ENCODE data around the gene HIPK2. TPM values are rescaled to one million over a fixed set of nuclear protein-coding genes. Genes with fewer than 3 reads are reported as not detected.

The HIPK2 gene
- total RNA-seq, 2 donors from 2014 or later = 49.4 to 68.5 TPM

- H3K4me3 ChIP-seq = no peak overlapping the region
- no peak overlapping the region for H3K27ac ChIP-seq
- no peak for ATAC-seq (ENCODE audit: insufficient number of reproducible peaks, low FRiP score, low read depth)
- no peaks in the 10 kb centered on the region for H3K4me1 ChIP-seq (ENCODE audit: control insufficient read depth in 1 of 2, low read depth in 2 of 2)
- TF ChIP-seq CTCF (IDR thresholded peaks at IDR 0.05) = no peak
- no peaks in the 10 kb centered on the region for H3K9me3 ChIP-seq
- DNase-seq (ENCODE audit: low spot score) = no peak
- peaks cover 4% of the 10 kb centered on the region for H3K27me3 ChIP-seq (replicated peaks; ENCODE audit: insufficient read depth)
- no peaks in the 10 kb centered on the region for H3K36me3 ChIP-seq
Observed at GRCh38 chr7:139525239-139525638, 252.6 kb downstream of the HIPK2 start.

GRCh38 chr7:139523968-139524815, 253.6 kb downstream of the HIPK2 start:
- H3K27ac ChIP-seq = no peak overlapping the region
- no peaks in the 10 kb centered on the region for H3K36me3 ChIP-seq
- no peaks in the 10 kb centered on the region for H3K27me3 ChIP-seq (replicated peaks; ENCODE audit: insufficient read depth)
- no peak for DNase-seq (ENCODE audit: low spot score)
- no peaks in the 10 kb centered on the region for H3K9me3 ChIP-seq
- no peak for ATAC-seq (ENCODE audit: insufficient number of reproducible peaks, low FRiP score, low read depth)
- no peak for TF ChIP-seq CTCF (IDR thresholded peaks at IDR 0.05)
- no peaks in the 10 kb centered on the region for H3K4me1 ChIP-seq (ENCODE audit: control insufficient read depth in 1 of 2, low read depth in 2 of 2)
- no peak overlapping the region for H3K4me3 ChIP-seq

GRCh38 chr7:139523199-139523941, 254.4 kb downstream of the HIPK2 start, which contains the start of gene CLEC2L:
Gene CLEC2L, plus strand, starts transcription at chr7:139523685. Its CDS starts 243 bp downstream, at chr7:139523928.
- Histone ChIP-seq H3K4me1 (ENCODE audit: control insufficient read depth in 1 of 2, low read depth in 2 of 2) (no peaks in the 10 kb centered on the region), H3K27me3 (replicated peaks; ENCODE audit: insufficient read depth) (no peaks in the 10 kb centered on the region), H3K9me3 (no peaks in the 10 kb centered on the region), H3K36me3 (no peaks in the 10 kb centered on the region), H3K4me3 (no peak within 1 kb of the TSS), H3K27ac (no peak within 1 kb of the TSS)
- DNase-seq (ENCODE audit: low spot score) (no peak), ATAC-seq (ENCODE audit: insufficient number of reproducible peaks, low FRiP score, low read depth) (no peak)
- no peak for TF ChIP-seq CTCF (IDR thresholded peaks at IDR 0.05)

- ATAC-seq (ENCODE audit: insufficient number of reproducible peaks, low FRiP score, low read depth) = no peak
- Histone ChIP-seq H3K4me3 (no peak overlapping the region), H3K27ac (no peak overlapping the region), H3K9me3 (no peaks in the 10 kb centered on the region), H3K36me3 (no peaks in the 10 kb centered on the region), H3K27me3 (replicated peaks; ENCODE audit: insufficient read depth) (no peaks in the 10 kb centered on the region), H3K4me1 (ENCODE audit: control insufficient read depth in 1 of 2, low read depth in 2 of 2) (no peaks in the 10 kb centered on the region)
- no peak for TF ChIP-seq CTCF (IDR thresholded peaks at IDR 0.05)
- no peak for DNase-seq (ENCODE audit: low spot score)
Observed at GRCh38 chr7:139522830-139523198, 255.0 kb downstream of the HIPK2 start.

GRCh38 chr7:139521439-139521838, 256.4 kb downstream of the HIPK2 start:
- TF ChIP-seq CTCF (IDR thresholded peaks at IDR 0.05) = no peak
- H3K4me1 ChIP-seq (ENCODE audit: control insufficient read depth in 1 of 2, low read depth in 2 of 2) = no peaks in the 10 kb centered on the region
- ATAC-seq (ENCODE audit: insufficient number of reproducible peaks, low FRiP score, low read depth) = no peak
- H3K4me3 ChIP-seq = no peak overlapping the region
- DNase-seq (ENCODE audit: low spot score) = no peak
- H3K9me3 ChIP-seq = no peaks in the 10 kb centered on the region
- no peak overlapping the region for H3K27ac ChIP-seq
- H3K36me3 ChIP-seq = no peaks in the 10 kb centered on the region
- H3K27me3 ChIP-seq (replicated peaks; ENCODE audit: insufficient read depth) = no peaks in the 10 kb centered on the region
